ENCODE data around the gene LGI2.

DNA sequence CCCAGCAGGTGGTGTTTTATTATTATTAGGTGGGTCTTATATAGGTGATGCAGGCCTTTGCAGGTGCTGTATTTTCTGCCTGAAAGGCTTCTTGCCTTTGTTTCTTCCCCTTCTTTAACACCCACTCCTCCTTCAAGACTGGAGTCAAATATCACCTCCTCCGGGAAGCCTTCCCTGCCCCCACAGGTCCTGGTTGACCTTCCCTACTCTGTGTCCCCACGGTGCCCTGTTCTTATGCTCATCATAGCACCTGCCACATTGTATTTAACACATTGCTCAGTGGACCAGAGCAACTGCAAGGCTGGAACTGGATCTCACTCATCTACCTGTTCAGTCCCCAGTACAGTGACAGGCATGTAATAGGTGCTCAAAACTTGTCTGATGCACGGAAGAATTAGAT lies 39.8 kb upstream of the LGI2 start:
- TF ChIP-seq, protein P1, sequence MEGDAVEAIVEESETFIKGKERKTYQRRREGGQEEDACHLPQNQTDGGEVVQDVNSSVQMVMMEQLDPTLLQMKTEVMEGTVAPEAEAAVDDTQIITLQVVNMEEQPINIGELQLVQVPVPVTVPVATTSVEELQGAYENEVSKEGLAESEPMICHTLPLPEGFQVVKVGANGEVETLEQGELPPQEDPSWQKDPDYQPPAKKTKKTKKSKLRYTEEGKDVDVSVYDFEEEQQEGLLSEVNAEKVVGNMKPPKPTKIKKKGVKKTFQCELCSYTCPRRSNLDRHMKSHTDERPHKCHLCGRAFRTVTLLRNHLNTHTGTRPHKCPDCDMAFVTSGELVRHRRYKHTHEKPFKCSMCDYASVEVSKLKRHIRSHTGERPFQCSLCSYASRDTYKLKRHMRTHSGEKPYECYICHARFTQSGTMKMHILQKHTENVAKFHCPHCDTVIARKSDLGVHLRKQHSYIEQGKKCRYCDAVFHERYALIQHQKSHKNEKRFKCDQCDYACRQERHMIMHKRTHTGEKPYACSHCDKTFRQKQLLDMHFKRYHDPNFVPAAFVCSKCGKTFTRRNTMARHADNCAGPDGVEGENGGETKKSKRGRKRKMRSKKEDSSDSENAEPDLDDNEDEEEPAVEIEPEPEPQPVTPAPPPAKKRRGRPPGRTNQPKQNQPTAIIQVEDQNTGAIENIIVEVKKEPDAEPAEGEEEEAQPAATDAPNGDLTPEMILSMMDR (IDR thresholded peaks at IDR 0.05 in 4 of 5, conservative IDR thresholded peaks at IDR 0.05 in 1 of 5): no peak
- no peak for TF ChIP-seq POLR2A (IDR thresholded peaks at IDR 0.05)

Measured in gastrocnemius medialis (tissue), 4 donors.